HG02678 (cell line): ENCODE results near the gene CEP112.

Experiments
- ATAC-seq: cut with Tn5 transposase; IDR thresholded peaks from one replicate; pipeline ENCODE4 v1.9.1; 2021; ENCODE audit warnings: mild to moderate bottlenecking, moderate library complexity; ENCODE audit not compliant: unreplicated experiment

The CEP112 gene

GRCh38 chr17:66191593-66192377 is at the start of gene CEP112:
CEP112 (minus strand) TSS chr17:66192133.
- peak; percentile 71 for ATAC-seq

DNA sequence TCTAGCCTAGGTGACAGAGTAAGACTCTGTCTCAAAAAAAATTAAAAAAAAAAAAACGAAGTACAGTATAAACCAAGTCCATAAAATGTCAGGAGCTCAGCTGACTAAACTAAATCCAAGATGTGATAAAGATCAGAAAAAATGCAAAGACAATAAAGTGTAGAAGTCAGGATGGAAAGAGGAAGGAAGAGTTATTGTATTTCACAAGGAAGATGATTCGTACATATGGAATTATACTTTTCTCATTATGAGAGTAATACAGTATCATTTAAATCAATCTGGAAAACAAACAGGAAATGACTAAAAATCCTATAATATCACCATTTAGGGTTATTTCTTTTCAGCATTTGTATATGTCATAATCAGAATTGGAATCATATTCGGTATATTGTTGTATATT is 48.7 kb upstream of the CEP112 start:
- ATAC-seq, result no peak

- ATAC-seq, result no peak
These were observed 48.1 kb upstream of the CEP112 start for GRCh38 chr17:66240013-66240412.

- ATAC-seq, result no peak
These were observed 43.6 kb upstream of the CEP112 start for GRCh38 chr17:66235377-66235994.

- ATAC-seq, result no peak
These were observed 42.7 kb upstream of the CEP112 start for GRCh38 chr17:66234611-66235010.

DNA sequence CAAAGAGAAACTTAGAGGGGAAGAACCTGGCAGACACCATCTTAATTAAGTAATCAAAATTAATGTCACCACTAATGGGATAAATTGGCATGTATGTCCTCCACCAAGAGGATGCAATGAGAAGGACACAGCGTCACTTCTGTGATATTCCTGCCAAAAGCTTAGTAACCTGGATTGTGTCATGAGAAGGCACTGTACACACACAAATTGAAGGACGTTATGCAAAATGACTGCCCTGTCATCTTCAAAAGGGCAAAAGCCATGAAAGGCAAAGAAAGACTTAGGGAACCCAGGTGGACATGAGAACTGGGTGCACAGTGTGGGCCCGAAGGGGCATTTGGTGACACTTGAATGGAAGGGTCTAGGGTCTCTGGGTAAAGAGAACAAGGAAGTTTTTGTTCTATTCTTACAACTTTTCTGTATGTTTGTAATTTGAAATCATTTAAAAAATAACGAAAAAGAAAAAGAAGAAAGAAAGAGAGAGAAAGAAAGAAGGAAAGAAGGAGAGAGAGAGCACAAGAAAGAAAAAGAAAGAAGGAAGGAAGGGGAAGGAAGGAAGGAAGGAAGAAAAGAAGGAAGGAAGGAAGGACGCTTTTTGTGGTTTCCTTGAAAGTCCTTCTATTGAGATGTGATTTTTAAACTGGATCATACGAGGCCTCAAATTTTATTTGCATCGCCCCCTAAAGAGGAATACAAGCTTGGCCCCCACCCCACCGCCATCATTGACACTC is 41.3 kb upstream of the CEP112 start:
- ATAC-seq, result no peak

- ATAC-seq, result no peak
These were observed 39.1 kb upstream of the CEP112 start for GRCh38 chr17:66230922-66231591.

DNA sequence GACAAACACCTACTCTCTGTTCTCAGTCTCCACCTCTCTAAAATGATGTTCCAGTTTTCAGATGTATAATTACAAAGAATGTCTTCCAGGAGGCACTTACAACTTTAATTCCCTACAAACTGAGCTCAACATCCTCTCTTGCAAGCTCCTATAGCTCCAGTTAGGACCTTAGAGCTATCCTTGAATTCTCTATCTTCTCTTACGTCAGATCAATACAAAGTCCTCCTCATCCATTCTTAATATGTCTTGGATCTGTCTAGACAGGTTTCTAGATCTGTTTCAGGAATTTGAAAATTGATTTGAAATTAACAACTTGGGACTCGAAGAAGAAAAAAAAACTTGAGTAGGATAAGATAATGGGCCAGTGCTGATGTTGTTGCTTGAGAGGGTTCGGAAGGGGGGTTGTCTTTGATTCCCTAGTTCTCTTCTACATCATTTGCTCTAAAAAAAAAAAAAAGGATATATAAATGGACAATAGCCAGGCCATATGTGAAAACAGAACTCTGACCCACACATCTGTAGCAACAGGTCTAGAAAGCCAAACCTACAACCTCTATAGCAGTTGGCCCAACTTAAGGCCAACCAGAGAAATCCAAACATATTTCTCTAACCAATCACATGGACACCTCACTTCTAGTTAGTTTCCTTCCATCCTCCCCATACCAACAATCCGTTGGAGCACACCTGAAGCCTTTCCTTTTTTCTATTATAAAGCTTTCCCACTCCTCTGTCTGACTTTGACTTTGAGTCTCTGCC is 38.0 kb upstream of the CEP112 start:
- no peak for ATAC-seq

GRCh38 chr17:66228887-66229782 is 37.2 kb upstream of the CEP112 start, which contains the start of gene APOH:
APOH (minus strand) TSS chr17:66229415; CDS start chr17:66229379, 36 bp downstream.
- ATAC-seq, result no peak

DNA sequence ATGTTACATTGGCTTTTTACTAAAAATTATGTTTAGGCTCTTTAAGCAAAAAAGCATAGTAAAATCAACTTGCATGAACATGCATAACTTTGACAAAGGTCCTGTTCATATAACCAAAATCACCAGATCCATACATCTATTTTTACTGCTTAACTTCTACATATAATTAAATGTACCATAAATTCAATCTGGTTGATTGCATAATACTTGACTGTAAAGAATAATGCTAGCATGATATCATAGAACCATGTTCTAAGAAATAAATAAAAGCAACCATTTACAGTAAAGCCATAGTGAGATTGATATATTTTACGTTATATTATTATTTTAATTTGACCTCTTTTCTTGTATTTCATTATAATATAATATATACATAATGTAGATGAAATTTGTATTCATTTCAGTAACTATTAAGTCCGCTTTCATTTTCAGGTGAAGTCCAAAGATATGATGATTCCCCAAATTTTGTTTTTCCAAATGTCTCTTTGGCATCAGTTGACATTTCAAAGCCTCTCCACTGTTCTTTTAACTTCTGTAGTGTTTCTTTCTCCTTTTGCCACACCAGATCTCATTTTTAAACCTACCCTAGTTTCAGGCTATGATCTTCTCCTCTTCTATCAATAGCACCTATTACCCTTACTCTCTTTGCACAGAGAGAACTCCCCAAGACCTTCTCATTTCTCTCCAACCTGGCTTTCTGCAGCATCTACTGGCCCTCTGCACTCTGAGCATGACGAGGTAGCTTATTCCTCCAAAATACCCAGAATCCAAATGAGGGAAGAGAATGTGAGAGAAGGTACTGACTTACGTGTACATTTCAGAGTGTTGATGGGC is 35.5 kb upstream of the CEP112 start:
- no peak for ATAC-seq

DNA sequence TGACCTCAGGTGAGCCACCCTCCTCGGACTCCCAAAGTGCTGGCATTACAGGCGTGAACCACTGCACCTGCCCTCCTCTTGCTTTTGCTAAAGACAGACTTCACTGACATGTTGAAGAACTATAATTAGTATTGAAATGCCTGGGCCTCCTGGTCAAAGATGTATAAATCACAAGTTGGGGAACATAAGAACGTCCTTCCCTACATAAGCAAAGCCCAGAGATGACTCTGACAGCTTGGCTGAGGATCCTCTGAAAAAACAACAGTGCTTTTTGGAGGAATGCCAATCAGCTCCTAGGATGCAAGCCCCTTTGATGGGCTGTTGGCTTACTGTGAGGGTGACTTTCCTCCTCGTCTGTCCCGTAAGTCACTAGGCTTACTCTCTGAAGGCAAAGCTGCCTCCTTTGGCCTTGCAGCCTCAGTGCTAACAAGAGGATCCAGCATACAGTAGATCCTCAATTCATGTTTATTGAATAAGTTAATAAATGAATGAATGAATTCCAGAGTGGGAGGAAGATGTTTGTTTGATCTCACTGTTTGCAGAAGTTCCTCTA is 30.9 kb upstream of the CEP112 start:
- ATAC-seq, result no peak

- no peak for ATAC-seq
These were observed 30.0 kb upstream of the CEP112 start for GRCh38 chr17:66221755-66222530.

DNA sequence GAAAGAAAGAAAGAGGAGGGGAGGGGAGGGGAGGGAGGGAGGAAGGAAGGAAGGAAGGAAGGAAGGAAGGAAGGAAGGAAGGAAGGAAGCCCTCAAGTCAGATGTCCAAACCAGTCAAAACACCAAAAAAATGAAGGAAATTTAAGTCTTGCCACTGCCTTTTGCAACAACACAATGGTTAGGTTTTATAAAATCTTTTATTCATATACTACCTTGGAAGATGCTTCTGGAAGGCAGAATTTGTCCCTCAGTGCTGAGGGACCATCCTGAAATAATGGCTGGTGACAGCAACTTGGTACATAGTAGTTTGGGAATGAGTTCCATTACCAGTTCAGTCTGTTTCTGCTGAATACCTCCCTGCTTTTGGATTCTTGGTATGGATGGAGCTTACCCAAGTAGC is 29.4 kb upstream of the CEP112 start:
- ATAC-seq, result no peak

DNA sequence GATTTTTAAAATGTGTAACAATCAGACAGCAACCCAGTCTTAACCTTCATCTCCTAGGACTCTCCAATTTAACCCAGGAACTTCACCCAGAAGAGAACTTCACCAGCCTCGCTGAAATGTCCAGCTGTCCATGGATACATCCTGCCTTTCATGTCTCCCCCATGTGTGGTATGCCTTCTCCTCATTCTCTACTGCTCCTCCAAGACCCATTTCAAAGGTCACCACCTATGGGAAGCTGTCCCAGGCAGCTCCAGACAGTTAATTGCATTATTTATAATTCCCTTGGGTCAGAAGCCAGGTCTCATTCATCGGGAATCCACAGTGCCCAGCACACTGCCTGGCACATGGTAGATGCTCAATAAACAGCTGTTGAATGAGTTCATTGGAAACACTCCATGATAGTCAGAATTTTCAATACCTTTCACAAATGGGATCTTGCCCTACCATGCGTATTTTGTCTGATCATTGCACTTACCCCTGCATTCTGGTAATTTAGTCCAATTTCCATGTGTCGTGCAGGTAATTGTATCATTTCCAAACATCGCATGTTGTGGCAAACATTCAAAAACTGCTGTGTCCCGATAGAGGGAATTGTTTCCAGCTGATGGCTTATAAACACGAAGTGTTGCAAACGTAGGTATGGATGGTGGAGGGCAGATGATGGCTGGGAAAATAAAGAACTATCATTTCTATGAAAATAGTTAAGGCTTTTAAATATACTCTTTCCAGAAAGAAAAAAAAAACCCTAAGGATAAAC is 28.3 kb upstream of the CEP112 start:
- no peak for ATAC-seq

GRCh38 chr17:66215529-66215911 is 23.6 kb upstream of the CEP112 start:
- no peak for ATAC-seq

DNA sequence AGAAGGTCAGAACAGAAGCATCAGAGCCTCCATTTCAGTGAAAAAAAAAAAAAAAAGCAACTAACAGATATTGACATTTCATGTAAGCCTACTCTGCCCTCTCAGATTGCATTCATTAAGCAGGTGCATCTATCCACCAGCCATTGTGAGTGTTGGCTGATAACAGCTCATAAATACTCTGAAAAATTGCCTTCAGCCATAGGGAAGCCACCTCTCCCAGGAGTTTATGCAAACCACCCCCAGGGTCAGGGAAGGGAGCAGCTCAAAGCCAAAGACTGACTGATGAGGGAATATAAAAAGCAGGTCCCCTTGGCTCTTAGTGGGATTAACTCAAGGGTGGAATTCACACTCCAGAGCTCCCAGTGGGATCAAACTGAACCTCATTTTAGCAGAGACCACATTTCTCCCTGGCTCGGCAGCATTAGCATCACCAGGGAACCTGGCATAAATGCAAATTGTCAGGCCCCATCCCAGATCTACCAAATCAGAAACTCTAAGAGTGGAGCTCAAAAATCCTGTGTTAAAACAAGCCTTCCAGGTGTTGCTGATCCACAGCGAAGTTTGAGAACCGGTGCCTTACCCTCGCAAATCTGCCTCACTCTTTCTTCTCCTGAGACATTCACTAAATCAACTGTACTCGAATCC is 23.1 kb upstream of the CEP112 start:
- no peak for ATAC-seq
